Limb (tissue), 2 donors: ENCODE measurements around the gene GPC6.

ENCODE experiments used
- DNase-seq, 2 donors: peaks; one replicate each; pipeline ENCODE4 v3.0.0-alpha.2; 2016; ENCODE audit errors: extremely low spot score in 2 of 2

GPC6 gene

DNA sequence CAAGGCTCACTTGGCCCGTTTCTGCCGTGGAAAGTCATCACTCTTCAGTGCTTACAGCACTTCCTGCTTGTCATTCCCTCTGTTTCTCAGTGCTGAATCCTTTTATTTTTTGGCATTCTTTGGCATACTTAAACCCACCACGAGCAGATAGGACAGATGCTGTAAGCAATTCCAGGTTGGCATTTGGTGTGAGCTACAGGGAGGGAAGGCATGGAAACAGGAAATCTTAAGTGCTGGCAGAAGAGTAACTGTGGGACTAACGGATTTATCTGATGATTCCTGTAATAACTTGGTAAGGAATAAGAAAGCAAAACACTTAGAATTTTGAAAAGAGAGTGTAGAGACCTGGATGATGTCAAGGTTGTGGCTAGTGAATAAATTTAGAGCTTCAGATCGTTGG is 273.4 kb downstream of the GPC6 start:
- DNase-seq: no peak

GRCh38 chr13:93502071-93502470 is 275.5 kb downstream of the GPC6 start:
- no peak for DNase-seq

- no peak for DNase-seq
Observed at GRCh38 chr13:93502987-93503615, 276.5 kb downstream of the GPC6 start.

- no peak for DNase-seq
Observed at GRCh38 chr13:93505104-93505952, 278.7 kb downstream of the GPC6 start.

DNA sequence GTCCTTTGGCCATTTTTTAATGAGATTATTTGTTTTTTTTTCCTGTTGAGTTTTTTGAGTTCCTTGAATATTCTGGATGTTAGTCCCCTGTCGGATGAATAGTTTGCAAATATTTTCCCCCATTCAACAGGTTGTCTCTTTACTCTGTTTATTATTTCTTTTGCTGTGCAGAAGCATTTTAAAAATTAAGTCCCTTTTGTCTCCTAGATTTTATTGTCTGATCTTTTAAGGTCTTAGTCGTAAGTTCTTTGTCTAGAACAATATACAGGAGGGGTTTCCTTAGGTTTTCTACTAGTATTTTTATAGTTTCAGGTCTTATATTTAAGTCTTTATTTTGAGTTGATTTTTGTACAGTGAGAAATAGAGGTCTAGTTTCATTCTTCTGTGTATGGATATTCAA is 284.4 kb downstream of the GPC6 start:
- DNase-seq: no peak

DNA sequence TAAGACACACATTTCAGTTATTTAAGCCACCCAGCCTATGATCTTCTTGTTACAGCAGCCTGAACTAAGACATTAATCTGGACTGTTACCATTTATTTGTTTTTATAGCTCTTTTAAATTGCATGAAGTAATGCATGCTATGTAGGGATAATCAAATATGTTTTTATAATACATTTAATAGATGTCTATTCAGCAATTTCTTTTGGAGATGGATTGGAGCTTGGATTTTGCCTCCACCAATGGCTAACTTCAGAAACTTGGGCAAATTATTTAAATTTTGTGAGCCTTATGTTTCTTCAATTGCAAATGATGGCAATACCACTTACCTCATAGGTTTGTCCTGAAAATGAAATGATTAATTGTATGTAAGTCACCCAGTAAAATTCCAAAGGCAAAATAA is 288.7 kb downstream of the GPC6 start:
- no peak for DNase-seq

DNA sequence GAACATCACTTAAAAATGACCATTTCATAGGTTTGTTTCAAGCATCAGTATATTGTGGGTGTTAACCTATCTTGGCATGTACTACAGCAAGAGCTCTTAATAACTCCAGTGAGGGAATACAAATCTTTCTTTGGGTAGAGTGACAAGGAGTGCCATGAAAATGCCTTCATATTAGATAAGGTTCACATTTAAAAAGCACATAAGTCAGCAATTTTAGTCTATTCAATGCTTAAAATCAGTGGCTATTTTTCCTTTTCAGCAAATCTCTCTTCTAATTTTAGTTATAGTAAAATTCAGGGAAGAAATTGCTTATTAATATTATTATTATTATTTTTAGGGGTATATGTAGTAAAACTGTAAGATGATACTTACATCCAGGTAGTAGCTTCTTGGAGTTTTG is 291.1 kb downstream of the GPC6 start:
- DNase-seq: no peak

GRCh38 chr13:93521307-93521706 is 294.7 kb downstream of the GPC6 start:
- DNase-seq: no peak

DNA sequence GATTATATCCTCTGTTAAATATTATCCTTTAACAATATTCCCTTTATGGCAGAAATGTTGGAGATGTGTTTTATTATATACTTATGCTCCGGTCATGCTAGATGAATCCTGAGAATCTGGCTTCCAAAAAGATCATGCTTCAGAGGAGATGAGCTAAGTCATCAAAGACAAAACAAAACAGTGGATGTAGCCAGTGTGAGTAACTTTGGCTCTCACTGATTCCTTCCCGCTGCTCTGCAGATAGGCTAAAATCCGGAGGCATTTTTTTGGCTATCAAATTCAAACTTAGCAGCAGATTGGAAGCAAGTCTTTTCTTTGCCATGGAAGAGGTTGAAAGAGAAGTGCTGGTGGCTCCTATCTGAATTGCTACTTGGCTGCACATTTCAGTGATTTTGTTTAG is 295.9 kb downstream of the GPC6 start:
- DNase-seq: no peak

- DNase-seq: no peak
Observed at GRCh38 chr13:93525087-93525486, 298.5 kb downstream of the GPC6 start.

DNA sequence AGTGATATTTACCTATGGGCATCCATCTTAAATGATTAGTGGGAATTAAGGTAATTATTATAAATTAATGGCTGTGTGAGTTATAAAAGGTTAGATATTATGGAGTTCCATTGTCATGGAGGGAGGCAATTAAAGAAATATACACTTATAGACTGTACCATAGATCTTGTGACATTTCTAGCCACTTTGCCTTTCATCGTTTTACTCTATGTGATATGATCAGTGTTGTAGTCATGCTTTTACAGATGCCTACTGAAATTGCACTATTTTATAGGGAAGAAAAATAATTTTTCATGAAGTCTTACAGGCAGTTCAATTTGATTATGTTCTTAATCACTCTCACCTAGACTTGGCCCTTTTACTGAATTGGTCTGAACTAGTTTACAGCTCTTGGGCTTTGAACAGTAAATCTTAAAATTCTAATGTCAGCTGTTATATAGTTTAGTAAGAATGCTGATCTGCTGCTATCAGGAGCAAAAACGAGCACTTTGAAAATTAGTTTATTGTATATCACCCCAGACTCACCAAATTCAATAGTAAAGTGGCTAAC is 301.2 kb downstream of the GPC6 start:
- no peak for DNase-seq

GRCh38 chr13:93529961-93530360 is 303.4 kb downstream of the GPC6 start:
- no peak for DNase-seq

GRCh38 chr13:93534181-93534700 is 307.6 kb downstream of the GPC6 start:
- no peak for DNase-seq

- no peak for DNase-seq
Observed at GRCh38 chr13:93535251-93535650, 308.6 kb downstream of the GPC6 start.

DNA sequence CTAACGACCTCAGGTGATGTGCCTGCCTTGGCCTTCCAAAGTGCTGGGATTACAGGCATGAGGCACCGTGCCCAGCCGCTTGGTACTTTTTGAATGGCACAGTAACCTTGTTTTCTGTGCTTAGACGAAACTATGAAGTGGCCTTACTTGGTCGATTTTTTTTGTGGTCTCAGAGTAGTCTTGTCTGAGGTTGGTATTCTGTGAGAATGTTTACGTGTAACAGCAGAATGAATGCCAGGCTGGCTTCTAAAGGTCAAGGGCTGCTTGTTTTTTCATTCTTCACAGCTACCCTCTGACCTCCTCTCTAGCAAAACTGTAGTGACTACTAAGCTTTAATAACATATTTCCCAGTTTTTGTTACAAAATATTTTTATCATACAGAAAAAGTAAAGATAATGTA is 313.3 kb downstream of the GPC6 start:
- DNase-seq: no peak

- DNase-seq: no peak
Observed at GRCh38 chr13:93547886-93548285, 321.3 kb downstream of the GPC6 start.

DNA sequence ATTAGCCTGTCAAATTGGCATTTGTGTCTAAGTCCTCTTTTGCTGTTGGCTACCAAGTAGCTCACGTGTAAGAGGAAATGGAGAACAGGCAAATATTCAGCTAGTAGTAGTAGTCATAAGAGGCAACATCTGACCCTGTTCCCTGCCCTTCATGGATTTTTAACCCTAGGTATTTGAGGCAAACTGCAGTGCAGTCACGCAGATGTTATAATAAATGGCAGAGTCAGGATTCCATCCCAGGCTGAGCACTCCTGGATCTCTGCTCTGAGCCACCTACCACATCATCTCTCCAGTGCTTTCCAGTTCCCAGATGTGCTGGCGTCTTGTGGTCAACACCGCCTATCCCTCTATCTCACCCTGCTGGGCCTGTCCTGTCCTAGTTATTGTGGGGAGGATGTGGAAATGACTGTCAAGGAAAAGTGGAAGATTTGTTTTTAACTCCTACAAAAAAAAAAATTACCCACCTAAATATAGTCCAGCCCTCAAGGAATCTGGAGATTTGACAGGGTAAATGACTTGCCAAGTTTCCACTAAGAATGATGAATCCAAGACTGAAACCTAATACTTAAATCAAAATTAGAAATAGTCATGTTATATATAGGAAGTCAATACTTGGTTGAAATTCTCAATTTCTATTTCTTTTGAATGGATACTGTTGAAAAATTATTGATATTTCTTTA is 322.9 kb downstream of the GPC6 start:
- no peak for DNase-seq

GRCh38 chr13:93550236-93550635 is 323.6 kb downstream of the GPC6 start:
- no peak for DNase-seq

DNA sequence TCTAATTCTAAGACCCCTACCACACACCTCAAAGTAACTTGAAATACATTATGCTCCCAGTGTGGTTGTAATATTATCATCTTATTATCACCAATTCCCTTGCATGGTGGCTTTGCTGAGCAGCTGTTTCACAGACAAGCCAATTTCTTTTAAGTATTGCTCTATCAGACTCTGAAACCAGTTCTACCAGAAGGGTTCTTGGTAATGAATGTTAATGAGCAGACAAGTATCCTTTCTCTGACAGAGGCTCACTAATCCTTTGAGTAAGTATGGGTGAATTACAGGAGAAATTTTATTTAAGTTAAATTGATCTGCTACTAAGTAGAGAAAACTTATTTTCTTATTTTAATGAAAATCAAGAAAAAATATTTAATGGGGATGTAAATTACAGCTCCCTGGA is 326.0 kb downstream of the GPC6 start:
- DNase-seq: no peak

- DNase-seq: no peak
Observed at GRCh38 chr13:93554514-93554913, 327.9 kb downstream of the GPC6 start.

DNA sequence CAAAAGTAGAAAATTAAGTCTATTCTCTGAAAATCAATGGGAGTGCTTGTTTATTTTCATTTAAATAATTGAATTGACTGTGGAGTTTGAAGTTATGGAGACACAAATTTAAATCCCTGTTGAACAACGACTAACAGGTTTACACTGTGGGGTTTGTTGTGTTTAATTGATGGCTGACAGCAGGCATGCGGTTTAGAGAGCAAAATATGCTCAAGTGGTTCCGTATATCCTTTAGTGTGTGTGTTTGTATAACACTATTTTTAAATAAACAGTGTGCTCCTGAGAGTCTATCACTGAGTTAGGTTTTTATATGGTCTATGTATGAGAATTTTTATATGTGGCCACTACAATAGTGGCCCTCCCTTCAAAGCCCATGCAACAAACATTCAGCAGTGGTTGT is 332.0 kb downstream of the GPC6 start:
- DNase-seq: no peak

GRCh38 chr13:93559718-93560117 is 333.1 kb downstream of the GPC6 start:
- DNase-seq: no peak
